PC-9 (cell line): ENCODE results near the gene C1orf122. TPM values are rescaled to one million over a fixed set of nuclear protein-coding genes. Genes with fewer than 3 reads are reported as not detected.

Experiments used
- BruUV-seq: library from RNA; stranded (reverse); fragments of 400-500 nt; replicated peaks from 2 replicates; lab custom pipeline; 2021; lab: Mats Ljungman, UMichigan
- CTCF ChIA-PET: fragments of 300-600 bp; sonication (Branson Sonifier 250); formaldehyde crosslinking; loops from one replicate; lab custom pipeline; 2022; ENCODE audit warnings: antibody characterized with exemption; lab: Charles Lee
- POLR2A ChIA-PET: fragments of 300-600 bp; sonication (Branson Sonifier 250); formaldehyde crosslinking; loops from one replicate; lab custom pipeline; 2022; ENCODE audit warnings: antibody characterized with exemption; ENCODE audit not compliant: unreplicated experiment; lab: Charles Lee
- DNase-seq, 2 experiments: peaks; one replicate each; pipeline versions ENCODE4 v3.0.0 to v3.0.0-alpha.2; 2015 to 2022; ENCODE audit warnings: mixed read lengths in 1 of 2
- H2AFZ ChIP-seq: fragments of 200-600 bp; sonication (generic); 2 replicates; pipeline ENCODE4 v1.8.1; 2017; ENCODE audit warnings: antibody characterized with exemption
- H3F3A ChIP-seq: fragments of 200-600 bp; sonication (generic); 2 replicates; pipeline ENCODE4 v1.8.1; 2017; ENCODE audit warnings: antibody characterized with exemption, mild to moderate bottlenecking, low read depth; ENCODE audit not compliant: insufficient read depth
- H3K27ac ChIP-seq: fragments of 200-600 bp; sonication (generic); 2 replicates; pipeline ENCODE4 v1.6.1; 2016; ENCODE audit warnings: mixed run types
- H3K27me3 ChIP-seq: fragments of 200-600 bp; sonication (generic); 2 replicates; pipeline ENCODE4 v1.6.1; 2016; ENCODE audit warnings: low read depth, mixed run types; ENCODE audit not compliant: insufficient read depth
- H3K36me3 ChIP-seq: fragments of 200-600 bp; sonication (generic); 2 replicates; pipeline ENCODE4 v1.6.1; 2016; ENCODE audit warnings: low read depth, mixed run types
- H3K4me1 ChIP-seq: fragments of 200-600 bp; sonication (generic); replicated peaks from 2 replicates; pipeline ENCODE4 v1.6.1; 2016; ENCODE audit warnings: mixed run types; ENCODE audit not compliant: insufficient read depth
- H3K4me2 ChIP-seq: fragments of 200-600 bp; sonication (generic); 2 replicates; pipeline ENCODE4 v1.6.1; 2017; ENCODE audit warnings: mixed run types
- H3K4me3 ChIP-seq: fragments of 200-600 bp; sonication (generic); 2 replicates; pipeline ENCODE4 v1.6.1; 2016; ENCODE audit warnings: mixed run types
- H3K79me2 ChIP-seq: fragments of 200-600 bp; sonication (generic); 2 replicates; pipeline ENCODE4 v1.6.1; 2017; ENCODE audit warnings: low read depth, mixed run types
- H3K9me2 ChIP-seq: fragments of 200-600 bp; sonication (generic); 2 replicates; pipeline ENCODE4 v1.8.1; 2017; ENCODE audit warnings: mild to moderate bottlenecking; ENCODE audit not compliant: insufficient read depth
- H3K9me3 ChIP-seq: fragments of 200-600 bp; sonication (generic); 2 replicates; pipeline ENCODE4 v1.8.1; 2016; ENCODE audit warnings: low read depth; ENCODE audit not compliant: insufficient read depth
- H4K20me1 ChIP-seq: fragments of 200-600 bp; sonication (generic); 2 replicates; pipeline ENCODE4 v1.8.1; 2017; ENCODE audit not compliant: insufficient read depth
- EZH2 ChIP-seq: fragments of 200-600 bp; sonication (generic); IDR thresholded peaks from 2 replicates; pipeline ENCODE4 v1.8.0; 2017; ENCODE audit warnings: antibody characterized with exemption, low read depth
- intact Hi-C: fragments of 100-400 bp; cut with micrococcal nuclease; formaldehyde crosslinking; loops from one replicate; pipeline ENCODE4 v1.10.0; 2022; ENCODE audit not compliant: unreplicated experiment
- total RNA-seq: library from RNA; stranded (reverse); gene quantifications from 2 replicates; pipeline ENCODE4 v1.2.3, GENCODE V29; 2021
- TF ChIP-seq, protein P1 (sequence below): fragments of 200-600 bp; sonication (generic); conservative IDR thresholded peaks from 2 replicates; pipeline ENCODE4 v1.6.1; 2017; ENCODE audit warnings: mixed run types, antibody characterized with exemption, mild to moderate bottlenecking, moderate library complexity

The C1orf122 gene
- total RNA-seq, 1 experiment from 2014 or later: 51.8 TPM

DNA sequence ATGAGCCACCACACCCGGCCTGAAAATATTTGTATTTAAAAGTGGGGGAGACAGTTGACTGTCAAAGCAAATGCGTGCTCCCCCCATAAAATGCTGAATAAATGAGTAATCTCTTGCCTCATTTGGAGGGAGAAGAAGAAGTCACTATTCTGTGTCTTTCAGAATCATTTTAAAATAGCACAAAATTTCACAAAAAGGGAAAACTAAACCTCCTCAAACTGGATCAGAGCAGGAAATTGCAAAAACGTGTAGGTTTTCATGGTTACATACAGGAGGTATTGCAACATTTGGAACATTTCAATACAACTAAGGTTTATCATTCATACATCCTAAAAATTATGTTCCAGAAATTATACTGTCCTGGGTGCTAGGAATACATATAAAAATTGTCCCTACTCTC, 38.2 kb downstream of the C1orf122 start:
- H3K4me3 ChIP-seq: no peak overlapping the region
- peak overlapping the region; percentile 52; the same call in 1 of the 2 replicates for H3K4me2 ChIP-seq
- no peaks in the 10 kb centered on the region for H3K9me3 ChIP-seq
- BruUV-seq: no TSS peak
- H2AFZ ChIP-seq: no peak overlapping the region
- H3K79me2 ChIP-seq: peaks cover 66% of the 10 kb centered on the region
- peak overlapping the region; percentile 54 for H3K27ac ChIP-seq
- H4K20me1 ChIP-seq: no peaks in the 10 kb centered on the region
- no peaks in the 10 kb centered on the region for H3K9me2 ChIP-seq
- DNase-seq: no peak
- H3K27me3 ChIP-seq: no peaks in the 10 kb centered on the region
- peaks cover 4% of the 10 kb centered on the region; the same call in 1 of the 2 replicates for H3K36me3 ChIP-seq
- peaks cover 15% of the 10 kb centered on the region for H3F3A ChIP-seq
- CTCF ChIA-PET: interaction anchor here (0.6 kb wide), 1 partner anchor 188 kb away, joined by 3 read pairs; no protein-coding TSS in a partner anchor
- POLR2A ChIA-PET: no interaction called here
- H3K4me1 ChIP-seq: peaks cover 39% of the 10 kb centered on the region
- TF ChIP-seq, protein P1, sequence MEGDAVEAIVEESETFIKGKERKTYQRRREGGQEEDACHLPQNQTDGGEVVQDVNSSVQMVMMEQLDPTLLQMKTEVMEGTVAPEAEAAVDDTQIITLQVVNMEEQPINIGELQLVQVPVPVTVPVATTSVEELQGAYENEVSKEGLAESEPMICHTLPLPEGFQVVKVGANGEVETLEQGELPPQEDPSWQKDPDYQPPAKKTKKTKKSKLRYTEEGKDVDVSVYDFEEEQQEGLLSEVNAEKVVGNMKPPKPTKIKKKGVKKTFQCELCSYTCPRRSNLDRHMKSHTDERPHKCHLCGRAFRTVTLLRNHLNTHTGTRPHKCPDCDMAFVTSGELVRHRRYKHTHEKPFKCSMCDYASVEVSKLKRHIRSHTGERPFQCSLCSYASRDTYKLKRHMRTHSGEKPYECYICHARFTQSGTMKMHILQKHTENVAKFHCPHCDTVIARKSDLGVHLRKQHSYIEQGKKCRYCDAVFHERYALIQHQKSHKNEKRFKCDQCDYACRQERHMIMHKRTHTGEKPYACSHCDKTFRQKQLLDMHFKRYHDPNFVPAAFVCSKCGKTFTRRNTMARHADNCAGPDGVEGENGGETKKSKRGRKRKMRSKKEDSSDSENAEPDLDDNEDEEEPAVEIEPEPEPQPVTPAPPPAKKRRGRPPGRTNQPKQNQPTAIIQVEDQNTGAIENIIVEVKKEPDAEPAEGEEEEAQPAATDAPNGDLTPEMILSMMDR: no peak
- TF ChIP-seq EZH2: no peak
- intact Hi-C loops: no loop called here

DNA sequence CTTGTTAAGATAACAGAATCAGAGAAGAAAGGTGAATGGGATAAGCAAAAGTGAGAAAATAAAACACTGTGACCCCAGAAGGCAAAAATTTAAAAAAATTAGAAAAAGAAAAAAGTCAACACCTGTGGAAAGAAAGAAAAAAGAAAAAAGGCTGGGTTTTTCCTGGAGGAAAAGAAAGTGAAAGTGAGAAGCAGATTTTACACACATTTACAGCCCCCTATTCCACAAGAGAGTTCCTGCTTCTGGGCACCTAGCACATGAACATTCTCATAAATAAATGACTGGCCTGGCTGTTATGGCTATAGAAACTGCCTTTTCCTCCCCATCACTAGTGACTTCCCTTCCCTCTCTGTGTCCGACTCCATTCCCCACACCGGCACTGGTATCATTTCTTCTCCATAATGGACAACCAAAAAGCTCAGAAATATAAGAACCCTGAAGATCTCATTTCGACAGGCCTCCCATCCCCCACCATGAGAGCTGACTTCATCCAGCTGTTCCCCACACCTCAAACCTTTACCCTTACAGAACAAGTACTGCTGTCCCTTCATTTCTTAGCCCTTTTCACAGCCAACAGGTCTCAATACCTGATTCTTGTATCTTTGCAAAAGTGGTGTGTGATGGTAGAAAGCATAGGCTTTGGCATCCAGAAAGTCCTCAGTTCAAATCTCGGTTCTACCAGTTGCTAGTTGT, 39.2 kb downstream of the C1orf122 start:
- Histone ChIP-seq H3K27me3 (no peaks in the 10 kb centered on the region), H3K36me3 (peaks cover 4% of the 10 kb centered on the region; the same call in 1 of the 2 replicates), H3K79me2 (peaks cover 70% of the 10 kb centered on the region), H3K4me1 (peaks cover 49% of the 10 kb centered on the region), H3F3A (peaks cover 25% of the 10 kb centered on the region), H3K27ac (no peak overlapping the region), H3K4me2 (no peak overlapping the region), H4K20me1 (no peaks in the 10 kb centered on the region), H3K4me3 (no peak overlapping the region), H3K9me2 (no peaks in the 10 kb centered on the region), H2AFZ (no peak overlapping the region), H3K9me3 (no peaks in the 10 kb centered on the region)
- intact Hi-C loops: no loop called here
- ChIA-PET POLR2A (interaction anchor here (0.7 kb wide), 1 partner anchor 33 kb away, joined by 5 read pairs; no protein-coding TSS in a partner anchor), CTCF (interaction anchor here (0.6 kb wide), 1 partner anchor 141 kb away, joined by 3 read pairs; no protein-coding TSS in a partner anchor)
- no TSS peak for BruUV-seq
- TF ChIP-seq EZH2: no peak
- TF ChIP-seq, protein P1: no peak
- DNase-seq: no peak

DNA sequence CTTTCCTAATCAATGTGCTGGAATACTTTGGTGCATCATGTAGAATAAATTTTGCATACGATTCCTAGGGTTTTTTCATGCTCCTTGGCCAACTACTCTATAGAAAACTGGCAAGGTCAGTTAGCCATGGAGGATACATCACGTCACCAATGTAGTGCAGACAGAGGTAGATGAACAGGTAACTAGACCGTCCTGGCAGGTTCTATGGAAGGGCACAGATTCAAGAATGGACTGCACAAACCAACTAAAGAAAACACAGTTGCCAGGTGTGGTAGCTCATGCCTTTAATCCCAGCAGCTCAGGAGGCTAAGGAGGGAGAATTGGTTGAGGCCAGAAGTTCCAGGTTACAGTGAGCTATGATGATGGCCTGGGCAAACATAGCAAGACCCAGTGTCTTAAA, 41.9 kb downstream of the C1orf122 start:
- intact Hi-C loops: no loop called here
- Histone ChIP-seq H3K9me2 (no peaks in the 10 kb centered on the region), H3K4me3 (peak overlapping the region; percentile 44; the same call in 1 of the 2 replicates), H3F3A (peaks cover 33% of the 10 kb centered on the region), H3K36me3 (peaks cover 16% of the 10 kb centered on the region), H4K20me1 (no peaks in the 10 kb centered on the region), H3K9me3 (no peaks in the 10 kb centered on the region), H3K4me2 (peak overlapping the region; percentile 96), H3K79me2 (peaks cover 88% of the 10 kb centered on the region), H3K27ac (peak overlapping the region; percentile 97), H3K27me3 (no peaks in the 10 kb centered on the region), H2AFZ (no peak overlapping the region), H3K4me1 (peaks cover 66% of the 10 kb centered on the region)
- ChIA-PET CTCF (no interaction called here), POLR2A (interaction anchor here (0.7 kb wide), 1 partner anchor 8 kb away, joined by 5 read pairs; no protein-coding TSS in a partner anchor)
- DNase-seq: no peak
- TF ChIP-seq, protein P1: no peak
- no peak for TF ChIP-seq EZH2
- no TSS peak for BruUV-seq
